LNCAP (cell line): ENCODE measurements around the gene SPTBN5.

Source experiments
- CTCF ChIP-seq: fragments of 450-650 bp; IDR thresholded peaks from 2 replicates; pipeline ENCODE4 v1.5.1; 2017; ENCODE audit warnings: mild to moderate bottlenecking

The SPTBN5 gene

DNA sequence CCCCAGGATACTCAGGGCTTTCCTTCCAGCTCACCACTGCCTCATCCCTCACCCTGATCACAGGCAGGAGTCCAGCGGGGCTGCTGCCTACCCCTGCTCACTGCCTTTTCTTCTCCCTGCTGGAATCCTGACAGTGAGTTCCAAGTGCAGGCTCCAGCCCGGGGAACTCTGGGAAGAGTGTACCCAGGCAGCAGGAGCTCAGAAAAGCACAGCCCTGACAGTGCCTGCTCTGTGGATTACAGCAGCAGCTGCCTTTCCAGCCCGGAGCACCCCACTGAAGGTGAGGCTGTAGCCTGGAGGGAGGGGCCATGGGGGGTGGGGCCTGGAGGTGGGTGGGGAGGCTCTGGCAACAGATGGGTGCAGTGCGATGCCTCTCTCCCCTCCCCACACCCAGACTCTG, 72.0 kb downstream of the SPTBN5 start:
- no peak for TF ChIP-seq CTCF

- TF ChIP-seq CTCF, result no peak
Observed at GRCh38 chr15:41820791-41821423, 72.9 kb downstream of the SPTBN5 start.

GRCh38 chr15:41819455-41820050, 74.3 kb downstream of the SPTBN5 start:
- no peak for TF ChIP-seq CTCF

DNA sequence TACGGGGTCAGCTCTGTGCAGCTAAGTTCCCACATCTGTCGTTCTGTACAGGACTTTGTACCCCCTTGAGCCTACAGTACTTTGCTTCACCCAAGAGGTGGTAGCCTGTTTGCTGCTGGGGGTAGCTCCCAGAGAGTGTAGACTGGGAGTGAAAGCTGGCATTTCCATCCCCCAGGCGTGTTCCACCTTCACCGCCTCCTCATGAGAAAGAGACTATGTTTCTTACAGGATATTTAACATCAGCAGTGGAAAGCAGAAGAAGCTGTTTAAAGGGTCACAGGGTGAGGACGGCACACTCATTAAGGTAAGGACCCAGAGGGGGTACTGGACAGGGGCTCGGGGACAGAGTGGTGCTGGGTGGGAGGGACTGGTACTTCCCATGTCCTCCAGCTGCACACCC, 76.1 kb downstream of the SPTBN5 start:
- no peak for TF ChIP-seq CTCF

DNA sequence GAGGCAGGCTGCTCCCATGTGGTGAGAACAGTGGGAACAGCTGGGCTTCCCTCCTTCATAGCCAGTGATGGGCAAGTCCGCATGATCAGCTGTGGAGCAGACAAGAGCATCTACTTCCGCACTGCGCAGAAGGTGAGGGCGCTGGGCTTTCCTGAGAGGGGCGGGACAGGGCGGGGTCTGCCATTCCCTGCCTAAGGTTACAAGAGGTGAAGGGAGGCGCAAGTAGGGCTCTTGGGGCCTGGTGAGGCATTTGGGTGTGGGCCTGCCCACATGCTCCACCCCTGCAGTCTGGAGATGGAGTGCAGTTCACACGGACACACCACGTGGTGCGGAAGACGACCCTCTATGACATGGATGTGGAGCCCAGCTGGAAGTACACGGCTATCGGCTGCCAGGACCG, 76.5 kb downstream of the SPTBN5 start:
- TF ChIP-seq CTCF, result no peak

- no peak for TF ChIP-seq CTCF
Observed at GRCh38 chr15:41816788-41817187, 77.1 kb downstream of the SPTBN5 start.

DNA sequence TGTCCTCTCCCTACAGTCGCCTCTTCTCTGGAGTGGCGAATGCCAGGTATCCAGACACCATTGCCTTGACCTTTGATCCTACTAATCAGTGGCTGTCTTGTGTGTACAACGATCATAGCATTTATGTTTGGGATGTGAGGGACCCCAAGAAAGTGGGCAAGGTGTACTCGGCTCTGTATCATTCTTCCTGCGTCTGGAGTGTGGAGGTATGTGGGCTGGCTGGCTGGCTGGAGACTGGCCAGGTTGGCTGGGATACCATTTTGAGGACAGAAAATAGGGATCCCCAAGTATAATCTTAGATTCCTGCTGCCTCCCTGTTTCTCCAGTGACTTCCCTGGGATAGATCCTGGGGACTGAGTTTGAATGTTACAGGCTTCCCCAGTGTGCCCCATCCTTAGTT, 79.3 kb downstream of the SPTBN5 start:
- TF ChIP-seq CTCF, result no peak

GRCh38 chr15:41813426-41813825, 80.4 kb downstream of the SPTBN5 start:
- no peak for TF ChIP-seq CTCF
